ENCODE results near the gene ROBO1.

DNA sequence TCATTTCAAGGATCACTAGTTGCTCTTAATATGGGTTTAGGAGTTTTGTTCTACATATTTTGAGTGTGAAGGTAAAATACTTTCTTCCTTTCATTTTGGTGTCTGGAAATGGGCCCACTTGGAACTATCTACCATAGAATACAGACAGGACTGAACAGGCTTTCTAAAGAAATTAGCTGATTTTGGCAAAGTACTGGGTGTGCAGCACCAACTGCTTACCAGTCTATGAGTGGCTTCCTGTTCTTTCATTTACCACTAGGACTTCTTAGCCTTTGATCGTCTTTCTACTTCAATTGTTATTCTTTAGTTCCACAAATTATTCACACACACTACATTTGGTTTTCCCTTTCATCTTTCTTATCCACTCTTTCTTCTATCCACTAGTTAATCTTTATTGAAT, 1196.3 kb downstream of the ROBO1 start:
- TF ChIP-seq EZH2 (IDR thresholded peaks at IDR 0.05; ENCODE audit: insufficient read depth, poor library complexity, severe bottlenecking) (no peak), EZH2phosphoT487 (IDR thresholded peaks at IDR 0.05; ENCODE audit: insufficient read depth, low read depth) (no peak)
